Fibroblast of peridontal ligament (primary cell): ENCODE measurements around the gene FCRL6.

Experiments used
- DNase-seq: peaks from one replicate; pipeline ENCODE4 v3.0.0-alpha.2; 2010; ENCODE audit errors: extremely low read depth

The FCRL6 gene, protein sequence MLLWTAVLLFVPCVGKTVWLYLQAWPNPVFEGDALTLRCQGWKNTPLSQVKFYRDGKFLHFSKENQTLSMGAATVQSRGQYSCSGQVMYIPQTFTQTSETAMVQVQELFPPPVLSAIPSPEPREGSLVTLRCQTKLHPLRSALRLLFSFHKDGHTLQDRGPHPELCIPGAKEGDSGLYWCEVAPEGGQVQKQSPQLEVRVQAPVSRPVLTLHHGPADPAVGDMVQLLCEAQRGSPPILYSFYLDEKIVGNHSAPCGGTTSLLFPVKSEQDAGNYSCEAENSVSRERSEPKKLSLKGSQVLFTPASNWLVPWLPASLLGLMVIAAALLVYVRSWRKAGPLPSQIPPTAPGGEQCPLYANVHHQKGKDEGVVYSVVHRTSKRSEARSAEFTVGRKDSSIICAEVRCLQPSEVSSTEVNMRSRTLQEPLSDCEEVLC

DNA sequence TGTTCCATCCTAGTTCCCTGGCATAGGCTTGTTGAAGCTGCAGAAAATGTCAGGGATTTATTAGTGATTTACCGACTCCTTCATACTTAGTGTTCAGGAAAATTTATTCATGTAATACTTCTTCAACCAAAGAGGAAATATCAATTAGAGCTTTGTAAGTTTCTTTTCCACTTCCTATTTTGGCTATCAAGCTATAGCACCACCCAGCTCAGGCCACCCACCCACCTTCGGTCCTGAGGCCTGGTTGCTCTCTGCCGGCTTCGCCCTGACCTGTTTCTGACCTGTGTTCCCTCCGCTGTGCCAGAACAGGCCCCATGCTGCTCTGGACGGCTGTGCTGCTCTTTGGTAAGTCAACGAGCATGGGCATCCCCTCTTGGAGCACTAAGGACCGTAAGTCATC is at the start of gene FCRL6:
FCRL6 (plus strand) TSS at position 250 of the 400 bp plus-strand sequence; CDS start at position 315, 65 bp downstream.
- DNase-seq, result no peak

DNA sequence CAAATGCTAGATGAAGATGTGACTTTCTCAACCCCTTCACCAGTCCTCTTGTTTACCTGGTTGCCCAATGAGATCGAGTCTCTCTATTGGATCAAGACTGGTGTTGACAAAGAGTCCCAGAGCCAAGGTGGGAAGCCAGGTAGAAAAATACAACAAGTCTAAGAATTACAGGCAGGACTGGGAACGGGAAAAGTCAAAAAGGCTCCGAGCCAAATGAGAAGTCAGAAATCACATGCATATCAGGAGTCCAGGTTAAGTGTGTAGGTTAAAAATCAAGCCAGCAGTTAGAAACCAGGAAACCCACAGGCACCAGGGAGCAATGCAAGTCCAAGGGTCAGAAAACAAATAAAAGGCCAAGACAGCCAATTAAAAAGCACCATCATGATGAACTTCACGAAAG is 48.8 kb upstream of the FCRL6 start:
- DNase-seq, result no peak

DNA sequence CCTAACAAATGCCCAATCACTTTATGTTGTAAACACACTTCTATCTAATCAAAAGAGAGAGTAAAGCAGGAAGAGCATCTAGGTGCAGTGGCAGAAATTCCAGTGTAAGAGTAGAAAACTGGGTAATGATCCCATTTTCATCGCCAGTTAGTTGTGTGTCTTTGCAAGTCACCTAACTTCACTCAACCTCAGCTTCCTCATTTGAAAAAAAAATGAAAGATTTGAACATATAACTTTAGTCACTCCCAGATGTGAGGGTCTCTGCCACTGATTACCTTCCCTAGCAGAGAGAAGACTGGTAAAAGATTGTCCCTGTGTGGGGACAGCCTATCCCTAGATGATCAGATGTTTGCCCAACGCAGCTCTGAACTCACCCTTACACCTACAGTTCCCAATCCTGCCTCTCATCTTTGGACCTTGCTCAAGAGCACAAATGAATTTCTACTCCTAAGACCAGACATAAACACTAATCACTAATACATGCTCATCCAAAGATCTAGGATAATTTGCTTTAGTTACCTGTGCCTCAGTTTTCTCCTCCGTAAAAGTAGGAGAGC is 46.6 kb upstream of the FCRL6 start:
- no peak for DNase-seq

DNA sequence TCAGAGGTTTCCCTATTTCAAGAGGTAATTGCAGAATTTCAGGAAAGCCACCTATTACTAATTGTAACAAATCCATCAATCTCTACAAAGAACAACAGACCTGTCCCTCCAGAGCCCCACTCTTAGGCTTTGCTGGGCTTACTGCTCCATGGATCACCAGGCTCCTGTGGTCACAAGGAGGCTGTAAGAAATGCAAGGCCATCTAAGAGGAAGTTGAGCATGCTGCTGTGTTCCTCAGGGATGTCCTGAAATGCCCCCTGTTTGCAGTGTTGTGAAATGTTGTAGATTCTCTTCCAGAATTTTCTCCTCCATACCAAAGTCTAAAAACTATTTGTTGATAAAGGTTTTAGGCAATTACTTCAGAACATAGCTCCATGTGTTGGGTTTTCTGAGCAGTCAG is 45.8 kb upstream of the FCRL6 start:
- DNase-seq, result no peak

DNA sequence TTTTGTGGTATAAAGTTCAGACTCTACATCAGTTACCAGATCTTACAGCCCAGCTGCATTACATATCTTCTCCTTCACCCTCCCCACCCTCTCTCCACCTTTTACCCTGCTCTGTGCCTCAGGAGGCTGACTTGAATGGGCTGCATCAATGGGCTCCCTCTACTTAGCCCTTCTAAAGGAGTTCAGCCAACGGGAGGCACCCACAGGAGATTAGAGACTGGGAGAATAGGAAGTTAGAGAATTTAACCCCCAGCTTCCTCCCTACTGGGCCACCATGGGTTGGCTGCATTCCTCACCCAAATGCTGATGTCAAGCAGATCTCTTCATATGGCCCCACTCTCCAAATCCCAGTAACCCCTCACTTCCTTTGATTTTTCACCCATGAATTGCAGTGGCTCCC is 38.5 kb upstream of the FCRL6 start:
- no peak for DNase-seq

DNA sequence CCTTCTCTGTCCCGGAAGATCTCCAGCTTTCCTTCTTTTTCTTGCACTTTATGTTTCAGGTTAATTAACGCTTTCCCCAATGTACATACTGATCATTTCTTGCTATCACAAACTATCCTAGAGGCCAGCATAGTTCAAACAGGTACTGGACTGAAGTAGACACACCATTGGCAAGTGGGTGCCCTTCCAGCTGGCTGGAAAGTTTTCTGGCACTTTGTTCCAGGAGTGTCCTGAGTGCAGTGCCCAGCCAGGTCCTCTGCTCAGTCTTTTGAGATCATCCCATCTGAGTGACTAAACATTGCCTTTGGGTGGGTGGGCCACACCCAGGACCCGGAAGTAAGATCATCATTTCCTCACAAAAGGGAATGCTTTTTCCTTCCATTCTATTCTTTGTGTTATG is 36.4 kb upstream of the FCRL6 start:
- DNase-seq, result no peak

DNA sequence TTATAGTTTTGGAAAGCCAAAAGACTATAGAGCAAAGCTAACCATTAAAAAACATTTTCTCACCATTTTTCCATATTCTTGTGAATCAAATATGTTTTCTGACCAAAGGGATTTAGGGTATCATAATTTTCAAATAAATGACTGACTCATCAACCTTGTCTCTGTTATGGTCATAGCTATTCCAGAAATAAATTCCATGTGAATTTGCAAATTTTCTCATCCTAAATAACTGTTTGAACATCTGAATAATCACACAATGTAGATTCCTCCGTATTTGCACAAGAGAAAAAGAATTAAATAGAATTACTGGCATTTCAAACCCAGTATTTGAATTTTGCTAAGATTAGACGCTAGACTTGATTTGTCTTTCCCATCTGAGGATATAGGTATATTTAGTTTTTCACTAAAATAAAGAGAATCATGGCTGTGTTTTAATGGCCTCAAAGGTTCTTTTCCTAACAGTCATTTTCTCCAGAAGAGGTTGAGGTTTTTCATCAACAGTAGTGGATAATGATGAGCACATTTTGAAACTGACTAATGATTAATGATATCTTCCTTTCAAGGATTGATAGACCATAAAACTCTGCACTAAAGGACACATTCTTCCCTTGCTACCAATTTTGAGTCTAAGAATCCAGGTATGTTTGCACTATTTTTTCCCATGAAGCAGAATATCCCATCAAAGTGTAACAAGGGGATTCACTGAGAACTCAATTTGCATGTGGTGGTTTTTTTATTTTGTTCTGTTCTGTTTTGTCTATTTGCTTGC is 30.8 kb upstream of the FCRL6 start:
- DNase-seq, result no peak

DNA sequence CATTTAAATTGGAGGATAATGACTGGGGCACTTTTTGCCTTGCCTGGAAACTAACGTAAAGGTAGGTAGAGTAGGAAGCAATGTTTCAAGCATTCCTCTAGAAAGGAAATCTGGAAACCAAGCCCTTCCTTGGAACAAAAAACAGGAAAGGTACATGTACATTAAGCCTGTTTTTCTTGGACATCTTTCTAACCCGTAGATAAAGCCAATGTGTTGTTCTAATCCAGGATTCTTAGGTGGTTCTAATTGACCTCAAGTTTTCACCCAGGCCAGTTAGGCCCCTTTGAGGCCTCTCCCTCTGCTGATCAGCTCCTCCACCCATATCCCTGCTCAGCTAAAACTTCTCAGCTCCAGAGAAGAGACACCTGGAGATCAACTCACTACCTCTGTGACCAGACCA is 27.7 kb upstream of the FCRL6 start:
- no peak for DNase-seq

DNA sequence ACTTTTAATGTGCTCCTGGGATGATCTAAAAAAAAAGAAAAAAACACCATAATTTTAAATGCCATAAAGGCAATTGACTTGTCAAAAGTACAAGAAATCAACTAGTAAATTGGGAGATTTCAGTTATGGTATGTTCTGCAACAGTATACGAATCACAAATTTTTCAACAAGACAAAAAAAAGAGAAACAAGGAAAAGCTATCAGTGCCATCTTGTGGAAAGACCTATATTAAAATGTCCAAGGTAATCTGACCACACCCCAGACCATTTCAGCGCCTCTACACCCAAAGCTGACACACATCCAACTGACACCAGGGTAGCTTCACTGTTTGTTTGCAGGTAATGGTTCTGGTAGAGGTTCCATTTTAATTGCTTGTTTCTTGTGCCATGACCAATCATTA is 26.4 kb upstream of the FCRL6 start:
- DNase-seq, result no peak

DNA sequence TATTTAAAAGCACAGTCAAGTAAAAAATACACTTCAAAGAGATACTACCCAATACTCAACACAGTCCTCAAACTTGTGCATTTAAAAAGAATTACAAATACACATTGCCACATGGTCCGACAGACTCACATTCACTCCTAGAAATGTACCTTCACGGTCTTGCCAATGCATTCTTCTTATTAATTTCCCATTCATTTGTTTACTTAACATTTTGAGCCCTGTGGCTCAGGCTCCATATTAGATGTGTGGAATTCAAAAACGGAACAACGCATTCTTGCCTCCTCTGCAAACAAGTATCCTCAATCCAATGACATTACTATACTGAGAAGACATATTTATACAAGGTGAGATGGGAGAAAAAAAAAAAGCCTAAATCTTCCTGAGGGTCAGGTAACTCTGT is 23.9 kb upstream of the FCRL6 start:
- no peak for DNase-seq

DNA sequence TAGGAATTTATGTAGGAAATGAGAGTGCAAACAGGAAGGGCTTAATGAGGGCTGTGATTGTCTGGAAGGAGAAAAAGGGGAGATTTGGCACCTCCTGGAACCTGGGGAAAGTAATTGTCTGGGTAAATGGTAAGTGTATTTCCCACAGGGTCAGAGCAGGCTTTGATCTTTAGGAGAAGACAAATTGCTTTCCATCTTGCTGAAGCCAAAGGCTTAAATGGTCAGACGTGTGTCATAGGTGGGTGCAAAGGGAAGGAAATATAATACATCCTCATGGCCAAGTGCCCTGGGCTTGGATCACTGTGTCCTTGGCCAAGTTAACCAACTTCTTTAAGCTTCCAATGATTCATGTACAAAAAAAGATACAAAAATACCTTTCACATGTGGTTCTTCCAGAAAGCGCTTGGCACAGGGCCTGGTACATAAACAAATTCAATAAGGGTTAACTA is 22.7 kb upstream of the FCRL6 start:
- peak; percentile 57 for DNase-seq

DNA sequence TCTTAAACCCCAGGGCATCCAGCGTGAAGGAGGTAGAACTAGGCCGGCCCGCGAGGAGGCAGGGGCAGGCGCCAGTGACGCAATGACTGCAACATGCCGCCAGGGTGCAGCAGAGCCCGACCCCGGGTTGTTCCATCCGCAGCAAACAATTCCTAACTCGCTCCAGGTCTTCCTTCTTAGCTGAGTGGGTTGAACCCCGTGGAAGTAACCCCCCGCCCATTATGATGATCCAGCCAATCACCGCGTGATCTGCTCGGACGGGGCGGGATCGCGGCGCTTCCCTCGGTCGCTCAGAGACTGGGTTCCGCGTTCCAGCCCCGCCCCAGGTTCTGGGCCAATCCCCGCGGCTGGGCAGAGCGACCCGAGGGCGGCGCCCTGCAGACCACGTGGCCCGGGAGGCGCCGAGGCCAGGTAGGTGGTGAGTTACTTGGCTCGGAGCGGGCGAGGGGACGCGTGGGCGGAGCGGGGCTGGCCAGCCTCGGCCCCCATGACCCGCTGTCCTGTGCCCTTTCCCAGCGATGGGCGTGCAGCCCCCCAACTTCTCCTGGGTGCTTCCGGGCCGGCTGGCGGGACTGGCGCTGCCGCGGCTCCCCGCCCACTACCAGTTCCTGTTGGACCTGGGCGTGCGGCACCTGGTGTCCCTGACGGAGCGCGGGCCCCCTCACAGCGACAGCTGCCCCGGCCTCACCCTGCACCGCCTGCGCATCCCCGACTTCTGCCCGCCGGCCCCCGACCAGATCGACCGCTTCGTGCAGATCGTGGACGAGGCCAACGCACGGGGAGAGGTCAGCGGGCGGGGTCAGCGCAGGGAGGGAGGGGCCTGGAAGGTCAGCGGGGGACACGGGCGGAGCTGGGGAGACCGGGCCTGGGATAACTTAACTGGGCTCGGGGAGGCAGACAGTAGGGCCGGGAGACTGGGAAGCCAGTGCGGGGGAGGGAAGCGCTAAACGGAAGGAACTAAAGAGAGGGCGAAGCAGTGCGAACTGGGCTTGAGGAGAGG is 21.3 kb upstream of the FCRL6 start, which contains the start of gene DUSP23:
DUSP23 (plus strand) TSS at position 380 of the 1,000 bp plus-strand sequence; CDS start at position 519, 139 bp downstream.
- peak; percentile 97 for DNase-seq

DNA sequence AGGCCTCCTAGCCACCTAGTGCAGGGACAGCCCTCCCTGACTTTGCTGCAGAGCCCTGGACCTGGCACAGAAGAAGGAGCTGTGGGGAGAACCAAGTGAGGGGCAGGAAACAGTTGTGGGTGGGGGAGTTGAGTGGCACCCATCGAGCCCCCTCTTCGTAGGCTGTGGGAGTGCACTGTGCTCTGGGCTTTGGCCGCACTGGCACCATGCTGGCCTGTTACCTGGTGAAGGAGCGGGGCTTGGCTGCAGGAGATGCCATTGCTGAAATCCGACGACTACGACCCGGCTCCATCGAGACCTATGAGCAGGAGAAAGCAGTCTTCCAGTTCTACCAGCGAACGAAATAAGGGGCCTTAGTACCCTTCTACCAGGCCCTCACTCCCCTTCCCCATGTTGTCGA is 20.2 kb upstream of the FCRL6 start:
- DNase-seq, result no peak

DNA sequence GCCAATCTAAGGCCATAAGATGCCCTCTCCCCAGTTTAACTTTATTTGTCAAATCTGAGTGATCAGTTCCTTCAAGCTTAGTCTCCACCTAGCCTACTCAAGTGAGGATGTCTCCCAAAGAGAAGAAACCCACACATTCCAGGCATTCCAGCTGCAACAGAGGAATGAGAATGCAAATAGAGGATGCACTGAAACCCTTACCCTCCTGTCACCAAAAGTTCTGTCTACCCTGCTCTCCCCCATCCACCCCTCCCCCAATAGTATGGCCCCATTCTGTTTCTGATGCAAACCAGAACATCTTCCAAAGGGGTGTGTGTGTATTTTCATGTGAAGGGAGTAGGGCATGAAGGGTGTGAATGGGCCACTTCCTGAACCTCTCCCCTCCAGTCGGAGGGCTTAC is 18.4 kb upstream of the FCRL6 start:
- no peak for DNase-seq

DNA sequence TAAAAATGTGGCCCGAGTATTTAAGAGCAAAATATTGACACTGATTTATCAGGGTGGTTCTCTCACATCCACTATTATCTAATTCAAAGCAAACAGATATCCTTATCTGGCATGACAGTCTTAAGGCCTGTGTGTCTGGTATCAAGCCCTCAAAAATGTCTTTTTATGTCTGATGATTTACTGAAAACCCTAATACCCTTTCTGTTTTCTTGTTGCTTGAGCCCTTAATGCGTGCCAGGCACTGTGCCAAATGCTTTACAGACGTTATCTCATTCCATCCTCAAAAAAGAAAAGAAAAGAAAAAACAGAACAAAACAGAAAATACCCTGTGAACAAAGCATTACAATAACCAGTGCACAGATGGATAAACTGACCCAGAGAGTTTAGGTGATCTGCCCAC is 15.7 kb upstream of the FCRL6 start:
- no peak for DNase-seq

DNA sequence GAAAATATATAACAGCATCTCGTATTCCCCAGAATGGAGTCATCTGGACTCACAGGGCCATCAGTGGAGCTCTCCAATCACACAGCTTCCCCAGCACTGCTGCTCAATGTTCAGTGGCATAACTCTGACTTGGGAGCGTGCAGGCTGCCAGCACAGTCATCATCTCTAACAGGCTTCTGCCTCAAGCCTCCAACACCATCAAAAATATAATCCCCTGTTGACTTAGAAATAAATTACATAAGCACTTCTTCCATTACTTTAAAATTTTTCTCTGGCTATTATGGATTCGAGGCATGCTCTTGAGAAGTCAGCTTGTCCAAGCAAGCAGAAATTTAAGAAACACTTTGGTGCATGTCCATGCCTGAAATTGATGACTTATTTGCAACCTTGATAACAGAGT is 15.2 kb upstream of the FCRL6 start:
- no peak for DNase-seq

DNA sequence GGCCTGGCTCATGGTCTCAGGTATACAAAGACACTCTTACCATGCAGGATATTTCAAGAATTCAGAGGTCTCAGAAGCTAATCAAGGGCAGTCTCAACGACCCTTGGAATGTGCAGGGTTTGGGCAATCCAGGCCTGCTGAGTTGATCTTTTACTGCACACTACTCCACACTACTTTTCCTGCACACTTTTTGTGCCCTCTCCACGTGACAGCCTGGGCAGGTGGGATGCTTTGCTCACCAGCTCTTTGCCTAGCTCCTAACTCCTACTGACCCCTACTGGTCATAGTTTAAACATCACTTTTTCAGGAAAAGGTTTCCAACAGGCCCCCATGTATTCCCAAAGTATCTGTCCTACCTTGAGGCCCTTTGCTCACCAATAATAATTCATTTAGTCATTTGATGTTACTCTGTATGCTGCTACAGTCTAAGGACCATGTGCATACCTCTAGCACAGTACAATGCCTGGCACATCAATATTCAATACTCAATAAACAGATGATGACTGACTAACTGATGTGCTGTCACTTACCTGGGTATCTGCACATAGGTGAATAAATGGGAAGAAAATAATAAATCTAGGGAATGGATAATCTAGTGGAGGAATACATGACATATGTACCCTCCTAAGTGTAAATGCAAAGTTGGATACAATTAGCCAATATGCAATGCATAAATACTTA is 11.8 kb upstream of the FCRL6 start:
- DNase-seq, result no peak

DNA sequence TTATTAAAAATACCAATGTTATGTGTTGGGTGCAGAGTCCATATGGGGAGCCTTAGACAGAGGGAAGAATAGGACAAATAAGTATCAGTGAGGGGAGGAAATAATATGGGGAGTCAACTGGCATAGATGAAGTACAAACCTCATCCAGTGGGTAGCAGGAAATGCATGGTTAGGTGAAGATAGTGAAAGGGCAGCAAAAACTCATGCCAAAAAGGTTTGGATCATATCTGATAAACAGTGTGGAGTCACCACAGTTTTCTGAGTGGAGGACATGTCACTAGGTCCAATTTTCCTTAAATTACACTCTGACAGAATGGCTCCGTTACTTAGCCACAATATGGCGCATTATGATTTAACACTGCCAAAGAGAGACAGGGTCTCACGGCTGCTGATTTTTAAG is 11.1 kb upstream of the FCRL6 start:
- no peak for DNase-seq

DNA sequence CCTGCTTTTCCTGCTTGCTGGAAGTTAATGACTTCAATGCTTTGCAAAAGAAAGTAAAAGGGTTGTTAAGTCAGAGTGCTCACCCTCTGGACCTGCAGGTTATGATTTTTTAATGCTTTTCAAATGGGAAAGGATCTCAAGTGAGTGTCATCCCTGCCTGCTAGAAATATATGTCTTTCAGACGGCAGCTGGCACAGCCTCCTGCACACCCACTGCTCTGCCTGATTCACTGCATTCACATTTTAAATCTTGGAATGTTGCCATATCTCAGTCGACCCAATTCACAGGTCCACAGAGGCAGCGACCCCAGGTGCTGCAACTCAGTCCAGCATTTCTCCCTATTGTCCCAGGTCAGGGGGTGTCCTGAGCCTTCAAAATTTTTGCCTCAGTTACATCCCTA is 10.7 kb upstream of the FCRL6 start:
- DNase-seq, result no peak

DNA sequence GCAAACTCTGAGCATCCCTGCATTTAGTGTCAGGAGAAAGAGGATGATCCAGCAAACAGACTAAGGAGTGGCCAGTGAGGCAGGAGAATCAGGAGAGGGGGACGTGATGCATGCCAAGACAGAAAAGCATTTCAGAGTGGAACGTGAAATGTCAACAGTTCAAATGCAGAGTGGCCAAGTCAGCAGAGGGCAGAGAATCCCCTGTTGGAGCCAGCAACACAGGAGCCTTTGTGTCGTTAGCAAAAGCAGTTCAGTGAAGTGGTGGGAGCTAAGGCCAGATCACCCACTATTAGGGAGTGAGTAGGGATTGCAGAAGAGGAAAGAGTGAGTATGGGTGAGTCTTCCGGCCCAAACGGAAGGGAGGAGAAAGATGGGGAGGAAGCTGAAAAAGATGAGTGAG is 6.6 kb upstream of the FCRL6 start:
- DNase-seq, result no peak

DNA sequence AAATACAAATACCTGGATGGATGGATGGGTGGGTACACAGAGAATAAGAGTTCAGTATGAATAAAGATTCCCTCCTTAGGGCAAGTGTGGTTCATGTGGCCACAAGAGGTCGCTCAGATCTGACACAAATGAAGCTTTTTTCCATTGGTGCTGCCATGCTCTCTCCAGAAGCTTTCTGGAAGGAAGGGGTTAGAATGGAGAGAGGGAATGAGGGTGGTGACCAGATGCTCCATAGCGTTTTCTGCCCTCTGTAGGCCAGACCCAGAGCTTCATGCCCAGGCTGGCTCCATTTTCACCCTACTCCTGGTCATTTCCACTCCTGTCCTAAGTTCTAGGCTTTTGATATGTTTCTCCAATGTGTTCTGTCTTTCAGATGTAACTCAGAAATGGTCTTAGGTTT is 3.3 kb upstream of the FCRL6 start:
- peak; percentile 86 for DNase-seq
